Measurements from ENCODE around the gene CEP70.
"Not testable (repeated sequence)": the region's sequence is repeated elsewhere in the genome, so short reads cannot be mapped to it uniquely, and the experiment has no call there.

Gene CEP70

GRCh38 chr3:138560501-138560900 is 33.6 kb downstream of the CEP70 start:
- in situ Hi-C loops (cut with HindIII; ENCODE audit: low pct_ligation_motif_present, low sequenced_read_pairs) = no loop called here
- Histone ChIP-seq H3K27me3 (replicated peaks) (no peaks in the 10 kb centered on the region), H3K27ac (no peak overlapping the region), H3K4me3 (ENCODE audit: low read depth, low read length) (no peak overlapping the region), H3K36me3 (replicated peaks) (no peaks in the 10 kb centered on the region)
- no peak for DNase-seq
- TF ChIP-seq, protein P1, sequence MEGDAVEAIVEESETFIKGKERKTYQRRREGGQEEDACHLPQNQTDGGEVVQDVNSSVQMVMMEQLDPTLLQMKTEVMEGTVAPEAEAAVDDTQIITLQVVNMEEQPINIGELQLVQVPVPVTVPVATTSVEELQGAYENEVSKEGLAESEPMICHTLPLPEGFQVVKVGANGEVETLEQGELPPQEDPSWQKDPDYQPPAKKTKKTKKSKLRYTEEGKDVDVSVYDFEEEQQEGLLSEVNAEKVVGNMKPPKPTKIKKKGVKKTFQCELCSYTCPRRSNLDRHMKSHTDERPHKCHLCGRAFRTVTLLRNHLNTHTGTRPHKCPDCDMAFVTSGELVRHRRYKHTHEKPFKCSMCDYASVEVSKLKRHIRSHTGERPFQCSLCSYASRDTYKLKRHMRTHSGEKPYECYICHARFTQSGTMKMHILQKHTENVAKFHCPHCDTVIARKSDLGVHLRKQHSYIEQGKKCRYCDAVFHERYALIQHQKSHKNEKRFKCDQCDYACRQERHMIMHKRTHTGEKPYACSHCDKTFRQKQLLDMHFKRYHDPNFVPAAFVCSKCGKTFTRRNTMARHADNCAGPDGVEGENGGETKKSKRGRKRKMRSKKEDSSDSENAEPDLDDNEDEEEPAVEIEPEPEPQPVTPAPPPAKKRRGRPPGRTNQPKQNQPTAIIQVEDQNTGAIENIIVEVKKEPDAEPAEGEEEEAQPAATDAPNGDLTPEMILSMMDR (IDR thresholded peaks at IDR 0.05; ENCODE audit: low read depth, low read length, missing control alignments) = no peak

DNA sequence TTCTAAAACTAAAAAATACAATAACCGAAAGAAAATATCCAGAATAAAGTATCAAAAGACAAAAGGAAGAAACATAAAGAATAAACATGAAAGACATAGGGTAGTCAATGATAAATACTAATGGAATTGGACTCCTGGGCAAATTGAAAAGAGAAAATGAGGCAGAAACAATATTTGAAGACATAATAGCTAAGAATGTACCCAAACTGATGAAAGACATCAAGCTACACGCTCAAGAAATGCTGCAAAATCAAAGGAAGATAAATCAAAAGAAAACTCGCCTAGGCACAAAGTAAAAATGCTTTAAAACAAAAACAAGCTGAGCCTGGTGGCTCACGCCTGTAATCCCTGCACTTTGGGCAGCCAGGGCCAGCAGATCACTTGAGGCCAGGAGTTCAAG is 34.9 kb downstream of the CEP70 start:
- no peak for DNase-seq
- no peaks in the 10 kb centered on the region for H3K36me3 ChIP-seq (replicated peaks)
- no peaks in the 10 kb centered on the region for H3K27me3 ChIP-seq (replicated peaks)
- H3K27ac ChIP-seq = no peak overlapping the region
- TF ChIP-seq, protein P1 (IDR thresholded peaks at IDR 0.05; ENCODE audit: low read depth, low read length, missing control alignments) = no peak
- in situ Hi-C loops (cut with HindIII; ENCODE audit: low pct_ligation_motif_present, low sequenced_read_pairs) = no loop called here
- no peak overlapping the region for H3K4me3 ChIP-seq (ENCODE audit: low read depth, low read length)

DNA sequence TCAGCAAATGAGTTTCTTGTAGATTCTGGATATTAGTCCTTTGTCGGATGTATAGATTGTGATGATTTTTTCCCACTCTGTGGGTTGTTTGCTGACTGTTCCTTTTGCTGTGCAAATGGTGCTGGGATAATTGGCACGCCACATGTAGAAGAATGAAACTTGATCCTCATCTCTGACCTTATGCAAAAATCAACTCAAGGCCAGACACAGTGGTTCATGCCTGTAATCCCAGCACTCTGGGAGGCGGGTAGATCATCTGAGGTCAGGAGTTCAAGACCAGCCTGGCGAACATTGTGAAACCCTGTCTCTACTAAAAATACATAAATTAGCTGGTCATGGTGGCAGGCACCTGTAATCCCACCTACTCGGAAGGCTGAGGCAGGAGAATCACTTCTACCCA is 39.3 kb downstream of the CEP70 start:
- H3K36me3 ChIP-seq (replicated peaks); H3K27me3 ChIP-seq (replicated peaks); in situ Hi-C loops (cut with HindIII; ENCODE audit: low pct_ligation_motif_present, low sequenced_read_pairs); H3K4me3 ChIP-seq (ENCODE audit: low read depth, low read length); H3K27ac ChIP-seq; DNase-seq: not testable (repeated sequence)

DNA sequence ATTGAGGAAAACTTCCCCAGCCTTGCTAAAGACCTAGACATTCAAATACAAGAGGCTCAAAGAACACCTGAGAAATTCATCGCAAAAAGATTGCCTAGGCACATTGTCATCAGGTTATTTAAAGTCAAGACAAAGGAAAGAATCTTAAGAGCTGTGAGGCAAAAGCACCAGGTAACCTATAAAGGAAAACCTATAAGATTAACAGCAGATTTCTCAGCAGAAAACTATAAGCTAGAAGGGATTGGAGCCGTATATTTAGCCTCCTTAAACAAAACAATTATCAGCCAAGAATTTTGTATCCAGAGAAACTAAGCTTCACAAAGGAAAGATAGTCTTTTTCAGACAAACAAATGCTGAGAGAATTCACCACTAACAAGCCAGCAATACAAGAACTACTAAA is 43.1 kb downstream of the CEP70 start:
- H3K27me3 ChIP-seq (replicated peaks); H3K4me3 ChIP-seq (ENCODE audit: low read depth, low read length); H3K27ac ChIP-seq; H3K36me3 ChIP-seq (replicated peaks); in situ Hi-C loops (cut with HindIII; ENCODE audit: low pct_ligation_motif_present, low sequenced_read_pairs); DNase-seq: not testable (repeated sequence)

- TF ChIP-seq, protein P1 (IDR thresholded peaks at IDR 0.05; ENCODE audit: low read depth, low read length, missing control alignments) = no peak
- no peak for DNase-seq
- H3K27ac ChIP-seq = no peak overlapping the region
- no peaks in the 10 kb centered on the region for H3K36me3 ChIP-seq (replicated peaks)
- no peaks in the 10 kb centered on the region for H3K27me3 ChIP-seq (replicated peaks)
- in situ Hi-C loops (cut with HindIII; ENCODE audit: low pct_ligation_motif_present, low sequenced_read_pairs) = no loop called here
- no peak overlapping the region for H3K4me3 ChIP-seq (ENCODE audit: low read depth, low read length)
These were observed 44.7 kb downstream of the CEP70 start for GRCh38 chr3:138549179-138549977.

DNA sequence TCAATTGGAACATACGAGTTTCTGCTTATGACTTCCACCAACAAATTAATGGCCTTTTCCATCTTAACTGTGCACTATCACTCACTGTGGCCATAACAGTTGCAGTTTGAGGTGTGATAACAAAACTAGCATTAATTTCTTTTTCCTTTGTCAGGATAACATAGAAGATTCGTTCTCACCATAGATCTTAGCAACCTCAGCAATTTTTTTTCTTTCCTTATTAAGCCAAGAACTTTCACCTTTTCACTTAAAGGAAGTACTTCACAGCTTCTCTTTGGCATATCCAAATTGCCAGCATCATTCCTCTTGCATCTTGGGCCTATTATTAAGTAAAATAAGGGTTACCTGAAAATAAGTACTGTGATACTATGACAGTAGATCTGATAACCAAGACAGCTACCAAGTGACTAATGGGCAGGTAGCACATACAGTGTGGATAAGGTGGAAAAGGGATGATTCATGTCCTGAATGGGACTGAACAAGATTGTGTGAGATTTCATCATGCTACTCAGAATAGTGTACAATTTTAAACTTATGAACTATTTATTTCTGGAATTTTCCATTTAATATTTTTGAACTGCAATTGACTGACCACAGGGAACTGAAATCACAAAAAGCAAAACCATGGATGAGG is 46.6 kb downstream of the CEP70 start:
- no peak overlapping the region for H3K4me3 ChIP-seq (ENCODE audit: low read depth, low read length)
- TF ChIP-seq, protein P1 (IDR thresholded peaks at IDR 0.05; ENCODE audit: low read depth, low read length, missing control alignments) = no peak
- DNase-seq = no peak
- H3K36me3 ChIP-seq (replicated peaks) = no peaks in the 10 kb centered on the region
- H3K27me3 ChIP-seq (replicated peaks) = no peaks in the 10 kb centered on the region
- no peak overlapping the region for H3K27ac ChIP-seq
- in situ Hi-C loops (cut with HindIII; ENCODE audit: low pct_ligation_motif_present, low sequenced_read_pairs) = no loop called here

Data from brain microvascular endothelial cell (primary cell).